H1 (cell line): Measurements from ENCODE around the gene RNF220. TPM values are rescaled to one million over a fixed set of nuclear protein-coding genes. Genes with fewer than 3 reads are reported as not detected.

Experiments
- CTCF ChIA-PET: fragments of 300-600 bp; sonication (Branson Sonifier 250); formaldehyde crosslinking; loops from one replicate; lab custom pipeline; 2021; ENCODE audit not compliant: partially characterized antibody; lab: Charles Lee
- POLR2A ChIA-PET: fragments of 300-600 bp; sonication (Branson Sonifier 250); formaldehyde crosslinking; loops from one replicate; lab custom pipeline; 2021; ENCODE audit warnings: inconsistent platforms; ENCODE audit not compliant: partially characterized antibody; lab: Charles Lee
- DNase-seq, 2 experiments: peaks; one replicate each; pipeline versions ENCODE4 v3.0.0 to v3.0.0-alpha.2; 2010 to 2022; ENCODE audit warnings: low spot score in 2 of 2, low read depth in 1 of 2, mixed read lengths in 1 of 2
- FAIRE-seq: peaks from 2 replicates; lab custom pipeline; 2011; peaks lifted over from hg19 to GRCh38; lab: Jason Lieb, UNC
- H2AFZ ChIP-seq: 2 replicates; pipeline ENCODE4 v1.8.1; 2012; ENCODE audit warnings: low read length, inconsistent platforms
- H2AK5ac ChIP-seq: 2 replicates; pipeline ENCODE4 v1.6.1; 2013; ENCODE audit warnings: low read depth, low read length
- H2BK120ac ChIP-seq: replicated peaks from 2 replicates; pipeline ENCODE3; 2013; ENCODE audit warnings: low read depth, low read length, inconsistent platforms
- H2BK12ac ChIP-seq: 2 replicates; pipeline ENCODE4 v1.6.1; 2013; ENCODE audit warnings: low read depth, low read length
- H2BK15ac ChIP-seq: 2 replicates; pipeline ENCODE4 v1.6.1; 2013; ENCODE audit warnings: low read length
- H2BK20ac ChIP-seq: 2 replicates; pipeline ENCODE4 v1.6.1; 2013; ENCODE audit warnings: low read length
- H2BK5ac ChIP-seq: 2 replicates; pipeline ENCODE4 v1.6.1; 2013; ENCODE audit warnings: low read depth, low read length
- H3K14ac ChIP-seq: 2 replicates; pipeline ENCODE4 v1.6.1; 2013; ENCODE audit warnings: inconsistent platforms; ENCODE audit not compliant: insufficient read length
- H3K18ac ChIP-seq: 2 replicates; pipeline ENCODE4 v1.6.1; 2013; ENCODE audit warnings: low read length; ENCODE audit errors: extremely low read depth
- H3K23ac ChIP-seq: 2 replicates; pipeline ENCODE4 v1.6.1; 2013; ENCODE audit warnings: inconsistent platforms; ENCODE audit not compliant: insufficient read length
- H3K23me2 ChIP-seq: 2 replicates; pipeline ENCODE4 v1.6.1; 2013; ENCODE audit warnings: low read depth, low read length
- H3K27ac ChIP-seq: 2 replicates; pipeline ENCODE4 v1.6.1; 2011; ENCODE audit warnings: low read depth, low read length, inconsistent platforms
- H3K27me3 ChIP-seq, 4 experiments: replicated peaks in 1 of 4; 1 replicate in 1 of 4; 2 replicates in 3 of 4; pipeline versions ENCODE4 v1.6.1 to v1.8.1; 2011 to 2013; ENCODE audit warnings: low read length in 3 of 4, mild to moderate bottlenecking in 3 of 4, inconsistent platforms in 2 of 4, mixed read lengths in 2 of 4, moderate library complexity in 1 of 4; ENCODE audit not compliant: control insufficient read depth in 3 of 4, insufficient read depth in 3 of 4; ENCODE audit errors: extremely low read depth in 1 of 4
- H3K36me3 ChIP-seq, 4 experiments: 2 replicates each; pipeline versions ENCODE4 v1.6.1 to v1.8.1; 2011 to 2013; ENCODE audit warnings: mild to moderate bottlenecking in 4 of 4, low read length in 3 of 4, moderate library complexity in 2 of 4, control low read depth in 1 of 4, inconsistent platforms in 1 of 4; ENCODE audit not compliant: insufficient read depth in 4 of 4, control insufficient read depth in 2 of 4
- H3K4ac ChIP-seq: replicated peaks from 2 replicates; pipeline ENCODE3; 2013; ENCODE audit warnings: low read length, low read depth, mixed read lengths, inconsistent platforms; ENCODE audit not compliant: insufficient read length
- H3K4me1 ChIP-seq, 4 experiments: replicated peaks in 1 of 4; 1 replicate in 1 of 4; 2 replicates in 3 of 4; pipeline versions ENCODE4 v1.6.1 to v1.8.1; 2011 to 2013; ENCODE audit warnings: low read length in 3 of 4, inconsistent platforms in 2 of 4, mixed read lengths in 1 of 4; ENCODE audit not compliant: insufficient read depth in 4 of 4, control insufficient read depth in 3 of 4
- H3K4me2 ChIP-seq, 2 experiments: 2 replicates each; pipeline versions ENCODE4 v1.6.1 to v1.8.1; 2011 to 2013; ENCODE audit warnings: low read depth in 2 of 2, low read length in 2 of 2, control low read depth in 1 of 2, inconsistent platforms in 1 of 2, mild to moderate bottlenecking in 1 of 2; ENCODE audit not compliant: insufficient read depth in 1 of 2
- H3K4me3 ChIP-seq, 4 experiments: fragments of 200-600, 300-600 bp in 1 of 4; sonication (generic), shearing (Covaris generic), sonication (Bioruptor Twin) in 1 of 4; 2 replicates each; pipeline versions ENCODE4 v1.5.1 to v1.8.1; 2011 to 2016; ENCODE audit warnings: low read length in 4 of 4, low read depth in 3 of 4, control low read depth in 2 of 4, inconsistent platforms in 2 of 4, mild to moderate bottlenecking in 2 of 4, mixed read lengths in 1 of 4, moderate library complexity in 1 of 4; ENCODE audit not compliant: insufficient read depth in 2 of 4; ENCODE audit errors: extremely low read depth in 1 of 4
- H3K56ac ChIP-seq: replicated peaks from 2 replicates; pipeline ENCODE3; 2013; ENCODE audit warnings: low read depth, mild to moderate bottlenecking, mixed read lengths, low read length, inconsistent platforms; ENCODE audit not compliant: insufficient read length
- H3K79me1 ChIP-seq: 2 replicates; pipeline ENCODE4 v1.6.1; 2013; ENCODE audit warnings: low read depth, low read length, control low read depth
- H3K79me2 ChIP-seq, 2 experiments: 2 replicates each; pipeline versions ENCODE4 v1.6.1 to v1.8.1; 2012 to 2013; ENCODE audit warnings: low read length in 2 of 2, mild to moderate bottlenecking in 2 of 2, inconsistent platforms in 1 of 2; ENCODE audit not compliant: insufficient read depth in 2 of 2, control insufficient read depth in 1 of 2
- H3K9ac ChIP-seq, 4 experiments: replicated peaks in 1 of 4; 1 replicate in 1 of 4; 2 replicates in 3 of 4; pipeline versions ENCODE4 v1.6.1 to v1.8.1; 2011 to 2013; ENCODE audit warnings: low read depth in 3 of 4, low read length in 3 of 4, control low read depth in 2 of 4, mild to moderate bottlenecking in 2 of 4, moderate library complexity in 2 of 4, inconsistent platforms in 1 of 4; ENCODE audit errors: extremely low read depth in 1 of 4
- H3K9me3 ChIP-seq, 2 experiments: 2 replicates each; pipeline versions ENCODE4 v1.6.1 to v1.8.1; 2012 to 2013; ENCODE audit warnings: mild to moderate bottlenecking in 2 of 2, moderate library complexity in 2 of 2, control low read depth in 1 of 2, inconsistent platforms in 1 of 2, low read depth in 1 of 2, low read length in 1 of 2, mixed read lengths in 1 of 2; ENCODE audit not compliant: insufficient read depth in 2 of 2
- H4K20me1 ChIP-seq, 2 experiments: replicated peaks in 1 of 2; 2 replicates each; pipeline versions ENCODE3 to v1.8.1; 2011 to 2013; ENCODE audit warnings: inconsistent platforms in 2 of 2, low read length in 2 of 2, mild to moderate bottlenecking in 1 of 2; ENCODE audit not compliant: insufficient read depth in 2 of 2, control insufficient read depth in 1 of 2
- H4K5ac ChIP-seq: 2 replicates; pipeline ENCODE4 v1.6.1; 2013; ENCODE audit warnings: low read length, low read depth, mixed read lengths, inconsistent platforms; ENCODE audit not compliant: insufficient read length
- H4K8ac ChIP-seq: 2 replicates; pipeline ENCODE4 v1.8.0; 2013; ENCODE audit warnings: mild to moderate bottlenecking, moderate library complexity, low read length, inconsistent platforms; ENCODE audit not compliant: insufficient read depth; ENCODE audit errors: extremely low read depth
- H4K91ac ChIP-seq: replicated peaks from 2 replicates; pipeline ENCODE3; 2013; ENCODE audit warnings: low read length, mixed read lengths, inconsistent platforms; ENCODE audit not compliant: insufficient read length
- CHD2 ChIP-seq: IDR thresholded peaks from 2 replicates; pipeline ENCODE4 v1.6.1; 2012; ENCODE audit warnings: low read length, improper control_type of control experiment
- HDAC2 ChIP-seq, 2 experiments: fragments of 300-600 bp in 1 of 2; sonication (generic) in 1 of 2; IDR thresholded peaks; 2 replicates each; pipeline ENCODE4 v1.6.1; 2011 to 2012; ENCODE audit warnings: low read depth in 2 of 2, low read length in 2 of 2, mild to moderate bottlenecking in 2 of 2, moderate library complexity in 2 of 2, borderline replicate concordance in 1 of 2, inconsistent platforms in 1 of 2
- RBBP5 ChIP-seq: IDR thresholded peaks from 2 replicates; pipeline ENCODE4 v1.7.1; 2012; ENCODE audit warnings: low read depth, mild to moderate bottlenecking, inconsistent platforms, low read length, moderate library complexity, borderline replicate concordance
- RNF2 ChIP-seq: fragments of 200-900, 300-1000 bp; sonication (generic); IDR thresholded peaks from 2 replicates; pipeline ENCODE4 v1.7.1; 2016; ENCODE audit warnings: borderline replicate concordance, low read depth, mild to moderate bottlenecking, antibody characterized with exemption, low read length; ENCODE audit not compliant: poor library complexity, severe bottlenecking; ENCODE audit errors: missing control alignments
- SIN3A ChIP-seq, 2 experiments: IDR thresholded peaks in 1 of 2; conservative IDR thresholded peaks in 1 of 2; 2 replicates each; pipeline ENCODE4 v1.6.1; 2011 to 2012; ENCODE audit warnings: low read length in 2 of 2, improper control_type of control experiment in 1 of 2, low read depth in 1 of 2, mild to moderate bottlenecking in 1 of 2
- SIX5 ChIP-seq: IDR thresholded peaks from 2 replicates; pipeline ENCODE4 v1.6.1; 2011; ENCODE audit warnings: mild to moderate bottlenecking, low read depth, low read length
- SP4 ChIP-seq: IDR thresholded peaks from 2 replicates; pipeline ENCODE4 v1.6.1; 2012; ENCODE audit warnings: low read length, inconsistent platforms
- SRF ChIP-seq: IDR thresholded peaks from 2 replicates; pipeline ENCODE4 v1.6.1; 2011; ENCODE audit warnings: mild to moderate bottlenecking, low read depth, low read length, moderate library complexity
- TCF12 ChIP-seq: IDR thresholded peaks from 2 replicates; pipeline ENCODE4 v1.6.1; 2011; ENCODE audit warnings: low read depth, mild to moderate bottlenecking, low read length
- WGBS, 2 experiments: shearing (Covaris generic) in 1 of 2; methylation state at CpG; one replicate each; pipeline versions ENCODE4 v1.1.6 to v1.1.7; 2013 to 2015; ENCODE audit warnings: low lambda C conversion rate in 2 of 2, mixed read lengths in 2 of 2, inconsistent platforms in 1 of 2, low coverage in 1 of 2, missing lambda C conversion rate in 1 of 2; ENCODE audit not compliant: insufficient replicate concordance in 2 of 2, insufficient coverage in 1 of 2, insufficient read length in 1 of 2; ENCODE audit errors: extremely low coverage in 1 of 2, missing lambda C conversion rate in 1 of 2; 5-methylcytosine and 5-hydroxymethylcytosine counted together
- polyA plus RNA-seq, 7 experiments: library from polyadenylated mRNA; depleted of rRNA in 3 of 7; stranded (reverse) in 5 of 7; unstranded in 2 of 7; fragments of >200 nt in 5 of 7; fragments of 200-250 nt in 2 of 7; gene quantifications; 1 replicate in 5 of 7; 2 replicates in 1 of 7; 4 replicates in 1 of 7; pipeline versions ENCODE4 v1.2.1 to v1.2.3, GENCODE V29; 2011 to 2013; ENCODE audit warnings: missing spikeins in 2 of 7, mixed read lengths in 2 of 7
- total RNA-seq: library from RNA; stranded (reverse); fragmentation: NEBNext Ultra II Directional; extraction: Animal tissue kit (Norgen Biotek cat#: 25700); gene quantifications from 2 replicates; pipeline ENCODE4 v1.2.1, GENCODE V29; 2021
- TF ChIP-seq, protein P1 (sequence below): IDR thresholded peaks from 2 replicates; pipeline ENCODE4 v1.6.1; 2011; ENCODE audit warnings: low read depth, mild to moderate bottlenecking, low read length; ENCODE audit not compliant: insufficient read depth

The RNF220 gene
- total and polyA plus RNA-seq, 2 of the 8 experiments (the other 6 are each of a cell fraction or from before 2014, with no cell fraction given) = 123 to 160 TPM

- 91% methylated on average over 13 of the region's 13 CpGs; no CpG with 5 or more reads in 1 of the 2 experiments for WGBS, 2 experiments
- Histone ChIP-seq H2AK5ac (no peak overlapping the region; the same call in 1 of the 2 replicates), H2BK12ac (peak overlapping the region; percentile 78), H3K79me1 (no peaks in the 10 kb centered on the region; the same call in 1 of the 2 replicates), H2BK15ac (0 out of 2 replicates have a peak overlapping the region, but pooled peaks have one; percentile 14), H4K5ac (no peak overlapping the region), H3K4me1 (peaks cover 11 to 25% (median 17%) of the 10 kb centered on the region in 4 experiments), H3K14ac (no peak overlapping the region), H2BK20ac (no peak overlapping the region), H2BK5ac (peak overlapping the region; percentile 26; the same call in 1 of the 2 replicates), H3K9ac (no peak overlapping the region), H4K91ac (no peak overlapping the region), H3K56ac (no peak overlapping the region), H3K18ac (no peak overlapping the region), H3K23ac (no peak overlapping the region), H3K4ac (no peak overlapping the region), H3K9me3 (no peaks in the 10 kb centered on the region), H3K4me2 (no peak overlapping the region), H2AFZ (no peak overlapping the region), H2BK120ac (no peak overlapping the region), H3K79me2 (peaks cover 0 to 3% of the 10 kb centered on the region in 2 experiments; a peak in 2 of 4 replicates), H3K27ac (no peak overlapping the region), H3K23me2 (no peaks in the 10 kb centered on the region; the same call in 1 of the 2 replicates), H4K8ac (no peak overlapping the region), H3K4me3 (no peak overlapping the region), H3K27me3 (peaks cover 0 to 6% (median 3%) of the 10 kb centered on the region in 4 experiments; a peak in 4 of 7 replicates), H4K20me1 (no peaks in the 10 kb centered on the region), H3K36me3 (no peaks in the 10 kb centered on the region)
- DNase-seq (no peak), FAIRE-seq (no peak)
- POLR2A ChIA-PET = interaction anchor here (1.1 to 5.9 kb wide), 3 partner anchors 10 to 32 kb away, joined by 3 to 33 read pairs (median 25); no protein-coding TSS in a partner anchor
- CTCF ChIA-PET = interaction anchor here (0.9 to 4.0 kb wide), 13 partner anchors 8 to 92 kb away, joined by 3 to 16 read pairs (median 4); no protein-coding TSS in a partner anchor
- TF ChIP-seq CHD2 = no peak
- no peak for TF ChIP-seq SIN3A (conservative IDR thresholded peaks at IDR 0.05 in 1 of 2, IDR thresholded peaks at IDR 0.05 in 1 of 2; ENCODE audit: low read depth in 1 of 2, low read length in 2 of 2)
- no peak for TF ChIP-seq SP4
- no peak for TF ChIP-seq RNF2
- TF ChIP-seq, protein P1, sequence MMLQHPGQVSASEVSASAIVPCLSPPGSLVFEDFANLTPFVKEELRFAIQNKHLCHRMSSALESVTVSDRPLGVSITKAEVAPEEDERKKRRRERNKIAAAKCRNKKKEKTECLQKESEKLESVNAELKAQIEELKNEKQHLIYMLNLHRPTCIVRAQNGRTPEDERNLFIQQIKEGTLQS = no peak
- TF ChIP-seq SRF = no peak
- TF ChIP-seq HDAC2 (IDR thresholded peaks at IDR 0.05; ENCODE audit: borderline replicate concordance in 1 of 2, low read depth in 2 of 2, low read length in 2 of 2) = no peak
- TF ChIP-seq RBBP5 = no peak
- TF ChIP-seq SIX5 = no peak
- no peak for TF ChIP-seq TCF12
Measured at GRCh38 chr1:44512313-44512885, 107.3 kb downstream of the RNF220 start.
